ENCODE measurements around the gene TBC1D17. TPM values are rescaled to one million over a fixed set of nuclear protein-coding genes. Genes with fewer than 3 reads are reported as not detected.

The TBC1D17 gene
- total and polyA plus RNA-seq, 11 donors: 30.1 to 54.8 (median 38.1) TPM

GRCh38 chr19:49887665-49888509 is 10.4 kb downstream of the TBC1D17 start:
- Histone ChIP-seq H3K27me3 (peaks cover 0 to 9% (median 0%) of the 10 kb centered on the region in 9 donors), H3K9me3 (no peaks in the 10 kb centered on the region), H3K4me1 (peaks cover 0 to 23% (median 11%) of the 10 kb centered on the region in 12 donors), H3K36me3 (peaks cover 6 to 53% (median 38%) of the 10 kb centered on the region in 9 donors), H3K4me3 (no peak overlapping the region), H3K27ac (no peak overlapping the region)
- intact Hi-C loops (cut with DNase I): no loop called here
- 68 to 88% (median 84%) methylated on average over 44 to 54 of the region's 54 CpGs for WGBS, 4 donors
- TF ChIP-seq POLR2A (IDR thresholded peaks at IDR 0.05): no peak
- DNase-seq (peak in 1 of 5 donors; percentile 59), ATAC-seq (peak in 1 of 4 donors; percentile 3)

DNA sequence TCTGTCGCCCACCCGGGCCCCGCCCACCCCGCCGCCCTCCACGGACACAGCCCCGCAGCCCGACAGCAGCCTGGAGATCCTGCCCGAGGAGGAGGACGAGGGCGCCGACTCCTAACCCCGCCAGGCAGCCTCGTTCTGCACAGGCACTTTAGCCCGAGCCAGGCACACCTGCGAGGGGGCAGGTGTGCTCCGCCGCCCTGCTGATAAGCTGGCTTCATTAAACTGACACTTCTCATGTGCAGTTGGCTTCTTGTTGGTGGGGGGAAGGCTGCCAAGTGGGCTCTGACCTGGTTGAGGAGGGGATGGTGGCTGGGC is 11.0 kb downstream of the TBC1D17 start:
- ATAC-seq (no peak), DNase-seq (peak in 1 of 5 donors; percentile 49)
- WGBS, 4 donors: 81 to 92% (median 89%) methylated on average over 13 to 18 of the region's 18 CpGs

GRCh38 chr19:49889038-49889686 is 11.7 kb downstream of the TBC1D17 start:
- H3K4me3 ChIP-seq: no peak overlapping the region
- no peaks in the 10 kb centered on the region for H3K9me3 ChIP-seq
- H3K27ac ChIP-seq: no peak overlapping the region
- TF ChIP-seq POLR2A (IDR thresholded peaks at IDR 0.05) (no peak), CTCF (IDR thresholded peaks at IDR 0.05) (no peak)
- WGBS, 4 donors: 77 to 92% (median 85%) methylated on average over 21 to 23 of the region's 23 CpGs
- peaks cover 0 to 23% (median 11%) of the 10 kb centered on the region in 12 donors for H3K4me1 ChIP-seq
- ATAC-seq: peak in 1 of 4 donors; percentile 11
- H3K36me3 ChIP-seq: peaks cover 1 to 40% (median 25%) of the 10 kb centered on the region in 9 donors
- intact Hi-C loops (cut with DNase I): no loop called here
- peaks cover 0 to 11% (median 0%) of the 10 kb centered on the region in 9 donors for H3K27me3 ChIP-seq
- DNase-seq: peak in 2 of 5 donors; percentile 24 to 54

More for the DNA sequence above, 11.0 kb downstream of the TBC1D17 start:
- H3K27me3 ChIP-seq: peaks cover 0 to 11% (median 0%) of the 10 kb centered on the region in 9 donors
- peaks cover 0 to 23% (median 11%) of the 10 kb centered on the region in 12 donors for H3K4me1 ChIP-seq
- intact Hi-C loops (cut with DNase I): no loop called here
- H3K36me3 ChIP-seq: peaks cover 6 to 47% (median 32%) of the 10 kb centered on the region in 9 donors
- H3K9me3 ChIP-seq: no peaks in the 10 kb centered on the region
- no peak overlapping the region for H3K27ac ChIP-seq
- no peak for TF ChIP-seq CTCF (IDR thresholded peaks at IDR 0.05)
- TF ChIP-seq POLR2A (IDR thresholded peaks at IDR 0.05): no peak
- H3K4me3 ChIP-seq: no peak overlapping the region

DNA sequence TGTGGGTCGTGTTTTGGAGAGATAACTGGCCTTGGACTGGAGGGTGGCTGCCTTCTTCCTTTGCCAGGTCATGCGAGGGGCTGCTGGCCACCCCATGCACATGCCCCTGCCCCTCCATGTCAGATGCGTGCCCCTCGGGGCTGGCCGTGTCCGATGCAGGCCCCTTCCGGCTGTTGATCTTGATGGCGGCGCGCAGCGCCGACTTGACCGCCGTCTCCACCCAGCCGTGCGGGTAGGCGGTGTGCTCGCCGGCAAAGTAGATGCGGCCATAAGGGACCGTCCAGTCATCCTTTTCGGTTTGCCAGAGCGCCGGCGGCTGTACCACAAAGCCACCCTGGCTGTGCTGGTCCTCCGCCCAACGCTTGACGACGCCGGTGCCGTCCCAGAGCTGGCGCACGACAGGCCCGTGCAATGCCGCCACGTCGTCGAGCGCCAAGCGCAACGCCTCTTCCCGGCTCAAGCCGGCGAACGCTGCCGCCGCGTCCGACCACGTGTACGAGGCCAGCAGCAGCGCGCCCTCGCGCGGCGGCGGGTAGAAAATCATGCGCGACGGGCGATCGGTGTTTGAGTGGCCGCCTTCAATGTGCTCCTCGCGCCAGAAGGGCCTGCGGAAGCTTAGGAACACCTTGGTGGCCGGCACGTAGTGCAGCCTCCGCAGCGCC is 12.3 kb downstream of the TBC1D17 start:
- ATAC-seq: peak in 3 of 4 donors; percentile 55 to 67 (median 57)
- peak; percentile 75 to 90 (median 80) for DNase-seq
- intact Hi-C loops (cut with DNase I): no loop called here
- TF ChIP-seq POLR2A (IDR thresholded peaks at IDR 0.05): no peak
- peak; percentile 65 to 89 (median 78) for TF ChIP-seq CTCF (IDR thresholded peaks at IDR 0.05)
- Histone ChIP-seq H3K4me1 (peaks cover 0 to 23% (median 11%) of the 10 kb centered on the region in 12 donors), H3K27ac (peak overlapping the region in 2 of 12 donors; percentile 4 to 54), H3K27me3 (peaks cover 0 to 11% (median 0%) of the 10 kb centered on the region in 9 donors), H3K9me3 (no peaks in the 10 kb centered on the region), H3K36me3 (peaks cover 0 to 34% (median 19%) of the 10 kb centered on the region in 9 donors), H3K4me3 (peak overlapping the region in 10 of 12 donors; percentile 4 to 48 (median 30))
- 17 to 47% (median 24%) methylated on average over 10 to 71 of the region's 71 CpGs for WGBS, 4 donors

Data from heart left ventricle (tissue), 16 donors.